C4-2B (cell line): Measurements from ENCODE around the gene METTL1.

Experiments used
- H3K27ac ChIP-seq: fragments of 450-650 bp; 2 replicates; pipeline ENCODE4 v1.5.1; 2017
- ZFX ChIP-seq: fragments of 450-650 bp; IDR thresholded peaks from 2 replicates; pipeline ENCODE4 v1.6.1; 2017
- TF ChIP-seq, protein P1 (sequence below): fragments of 450-650 bp; conservative IDR thresholded peaks from 2 replicates; pipeline ENCODE4 v1.5.1; 2017; ENCODE audit warnings: mild to moderate bottlenecking

The METTL1 gene

DNA sequence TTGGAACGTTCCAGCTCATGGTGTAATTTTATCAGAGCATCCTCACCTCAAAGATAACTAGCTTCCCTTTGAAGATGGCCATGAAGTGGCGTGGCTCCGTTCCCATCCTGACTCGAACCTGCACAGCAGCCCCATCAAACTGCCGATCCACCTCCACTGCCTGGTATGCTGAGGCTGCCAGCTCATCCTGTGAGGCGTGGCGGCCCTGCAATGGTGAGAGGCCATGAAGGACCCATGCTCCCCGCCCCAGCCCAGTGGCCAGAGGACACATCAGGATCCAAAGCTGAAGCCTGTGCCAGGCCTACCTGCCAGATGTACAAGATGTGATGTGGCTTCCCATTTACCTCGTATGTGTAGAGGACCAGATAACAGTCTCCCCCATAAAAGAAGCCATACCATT lies 35.4 kb upstream of the METTL1 start:
- H3K27ac ChIP-seq: no peak overlapping the region
- no peak for TF ChIP-seq ZFX
- TF ChIP-seq, protein P1, sequence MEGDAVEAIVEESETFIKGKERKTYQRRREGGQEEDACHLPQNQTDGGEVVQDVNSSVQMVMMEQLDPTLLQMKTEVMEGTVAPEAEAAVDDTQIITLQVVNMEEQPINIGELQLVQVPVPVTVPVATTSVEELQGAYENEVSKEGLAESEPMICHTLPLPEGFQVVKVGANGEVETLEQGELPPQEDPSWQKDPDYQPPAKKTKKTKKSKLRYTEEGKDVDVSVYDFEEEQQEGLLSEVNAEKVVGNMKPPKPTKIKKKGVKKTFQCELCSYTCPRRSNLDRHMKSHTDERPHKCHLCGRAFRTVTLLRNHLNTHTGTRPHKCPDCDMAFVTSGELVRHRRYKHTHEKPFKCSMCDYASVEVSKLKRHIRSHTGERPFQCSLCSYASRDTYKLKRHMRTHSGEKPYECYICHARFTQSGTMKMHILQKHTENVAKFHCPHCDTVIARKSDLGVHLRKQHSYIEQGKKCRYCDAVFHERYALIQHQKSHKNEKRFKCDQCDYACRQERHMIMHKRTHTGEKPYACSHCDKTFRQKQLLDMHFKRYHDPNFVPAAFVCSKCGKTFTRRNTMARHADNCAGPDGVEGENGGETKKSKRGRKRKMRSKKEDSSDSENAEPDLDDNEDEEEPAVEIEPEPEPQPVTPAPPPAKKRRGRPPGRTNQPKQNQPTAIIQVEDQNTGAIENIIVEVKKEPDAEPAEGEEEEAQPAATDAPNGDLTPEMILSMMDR: no peak

DNA sequence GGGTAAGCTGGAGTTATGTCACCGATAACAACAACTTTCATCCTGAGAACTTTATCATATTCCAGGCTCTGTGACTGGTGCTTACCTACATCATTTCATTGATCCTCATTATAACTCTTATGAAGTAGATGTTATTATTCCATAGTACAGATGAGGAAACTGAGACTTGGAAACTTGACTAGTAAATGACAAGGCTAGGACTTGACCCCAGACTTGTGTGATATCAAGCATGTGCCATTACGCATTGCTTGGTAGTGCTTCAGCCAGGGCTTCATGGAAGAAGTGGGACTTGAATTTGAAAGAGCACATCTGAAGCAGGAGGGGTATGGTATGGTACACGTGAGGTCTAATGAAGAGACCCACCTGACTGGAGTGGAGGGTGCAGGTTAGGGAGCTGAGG lies 34.8 kb upstream of the METTL1 start:
- TF ChIP-seq, protein P1: no peak
- no peak for TF ChIP-seq ZFX

DNA sequence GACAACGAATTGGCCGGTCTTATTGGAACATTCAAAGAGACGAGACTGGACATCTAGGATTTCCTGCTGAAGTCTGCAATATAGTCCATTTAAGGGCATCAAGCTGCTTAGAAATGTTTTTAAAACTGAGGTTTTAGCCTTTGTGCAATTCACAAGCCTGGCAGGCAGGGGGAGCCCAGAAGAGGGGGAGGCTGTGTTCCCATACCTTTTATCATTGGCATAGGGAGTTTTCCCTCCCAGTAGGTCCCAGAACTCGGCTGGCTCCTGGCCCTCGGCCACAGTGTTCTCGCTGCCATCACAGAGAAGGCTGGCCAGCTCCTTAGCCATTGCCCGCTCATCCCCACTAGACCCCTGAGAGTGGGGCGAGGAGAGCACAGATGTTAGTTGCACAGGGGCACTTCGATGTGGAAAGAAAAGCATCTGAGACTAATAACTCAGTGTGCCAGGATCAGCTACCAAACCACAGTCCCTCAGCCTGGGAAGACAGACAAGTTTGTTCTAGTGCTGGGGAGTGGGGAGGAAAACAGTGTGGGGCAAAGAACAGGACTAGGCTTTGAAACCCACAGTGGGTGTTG lies 31.5 kb upstream of the METTL1 start:
- H3K27ac ChIP-seq: no peak overlapping the region
- no peak for TF ChIP-seq ZFX
- TF ChIP-seq, protein P1: peak; percentile 87

More for the DNA sequence above, 34.8 kb upstream of the METTL1 start:
- no peak overlapping the region for H3K27ac ChIP-seq

DNA sequence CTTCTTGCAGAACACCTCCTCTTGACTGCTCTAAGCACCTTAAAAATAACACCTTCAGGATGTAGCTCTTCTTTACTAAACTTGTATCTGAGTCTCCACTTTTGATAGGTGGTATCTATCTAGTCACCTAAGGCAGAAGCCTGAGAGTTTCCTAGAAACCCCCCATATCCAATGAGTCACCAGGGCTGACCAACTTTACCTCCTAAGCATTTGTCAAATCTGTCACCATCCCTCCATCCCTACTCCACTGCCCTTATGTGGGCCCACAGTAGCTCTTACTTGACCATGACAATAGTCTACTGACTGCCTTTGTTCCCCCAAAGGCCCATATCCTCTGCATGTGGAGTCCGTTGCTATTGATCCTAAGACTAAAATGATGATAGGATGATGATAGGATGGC lies 30.7 kb upstream of the METTL1 start:
- TF ChIP-seq, protein P1: no peak
- no peak for TF ChIP-seq ZFX
- H3K27ac ChIP-seq: no peak overlapping the region

DNA sequence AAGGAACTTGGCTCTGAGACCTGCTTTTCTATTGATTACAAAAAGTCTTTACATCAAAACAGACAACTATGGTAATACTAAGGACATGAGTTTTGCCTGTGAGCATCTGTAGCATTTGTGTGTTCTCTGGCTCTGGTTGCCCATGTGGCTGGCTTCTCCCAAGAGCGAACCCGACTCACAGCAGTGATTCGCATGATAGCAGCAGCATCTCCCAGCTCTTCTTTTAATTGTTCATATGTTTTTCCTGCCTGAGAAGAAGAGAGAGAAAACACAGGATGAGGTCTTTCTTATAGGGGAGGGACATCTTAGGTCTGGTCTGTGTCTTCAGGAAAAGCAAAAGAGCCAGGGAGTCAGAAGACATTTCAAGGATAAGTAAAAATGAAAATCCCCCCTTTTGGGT lies 29.1 kb upstream of the METTL1 start:
- TF ChIP-seq ZFX: no peak
- TF ChIP-seq, protein P1: no peak
- no peak overlapping the region for H3K27ac ChIP-seq

DNA sequence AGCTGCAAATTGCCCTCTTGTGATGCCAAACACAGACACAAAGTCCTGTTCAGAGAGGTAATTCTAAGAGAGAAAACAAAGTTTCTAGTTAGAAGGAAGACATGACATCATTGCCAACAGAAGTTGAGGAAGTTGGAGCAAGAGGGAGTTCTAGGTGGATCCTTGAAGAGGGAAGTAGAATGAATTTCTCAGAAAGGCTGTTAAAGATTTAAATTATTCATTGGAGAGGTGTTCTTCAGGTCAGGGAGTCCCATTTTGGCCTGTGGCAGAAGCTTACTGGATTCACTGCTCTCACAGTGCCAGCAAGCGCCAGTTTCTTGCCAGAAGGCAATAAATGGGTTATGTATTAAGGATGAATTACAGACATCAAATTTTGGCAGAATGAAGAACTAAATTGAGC lies 26.0 kb upstream of the METTL1 start:
- no peak for TF ChIP-seq ZFX
- TF ChIP-seq, protein P1: no peak
- no peak overlapping the region for H3K27ac ChIP-seq

DNA sequence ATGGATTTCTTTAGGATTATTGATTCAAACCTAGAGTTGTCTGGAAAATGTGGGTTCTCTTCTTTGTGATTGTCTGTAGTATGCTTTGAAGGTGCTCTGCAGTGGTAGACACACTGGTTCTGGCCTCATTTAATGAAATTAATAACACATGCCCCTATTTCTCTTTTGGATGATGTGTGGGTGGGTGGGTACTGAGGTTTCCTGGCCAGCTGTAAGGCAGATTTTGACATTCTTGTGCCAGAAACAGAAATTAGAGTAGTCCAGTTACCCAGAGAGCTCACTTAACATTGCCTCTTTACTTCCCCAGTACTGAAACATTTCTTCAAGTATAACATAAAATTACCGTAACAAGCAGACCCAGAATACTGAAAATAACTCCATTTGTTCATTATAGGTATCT lies 25.1 kb upstream of the METTL1 start:
- H3K27ac ChIP-seq: no peak overlapping the region
- TF ChIP-seq ZFX: no peak
- TF ChIP-seq, protein P1: no peak
